Lower leg skin (tissue), 3 donors: Measurements from ENCODE around the gene PATJ.

Source experiments
- CTCF ChIP-seq, 3 donors: fragments of 450-650 bp; IDR thresholded peaks; one replicate each; pipeline ENCODE4 v1.5.1; 2016; ENCODE audit warnings: antibody characterized with exemption in 3 of 3, mild to moderate bottlenecking in 3 of 3, moderate library complexity in 2 of 3
- POLR2A ChIP-seq, 2 donors: fragments of 450-650 bp; IDR thresholded peaks; one replicate each; pipeline ENCODE4 v1.6.1; 2016 to 2017; ENCODE audit warnings: antibody characterized with exemption in 2 of 2, mild to moderate bottlenecking in 1 of 2, moderate library complexity in 1 of 2

GRCh38 chr1:61839679-61840078, 97.4 kb downstream of the PATJ start:
- TF ChIP-seq POLR2A (IDR thresholded peaks at IDR 0.05), result no peak
- TF ChIP-seq CTCF (IDR thresholded peaks at IDR 0.05), result no peak
